ENCODE data around the gene RYR1.

GRCh38 chr19:38433268-38433733 is at the start of gene RYR1:
- TF ChIP-seq CTCF (IDR thresholded peaks at IDR 0.05; ENCODE audit: poor library complexity): no peak
- no peak for TF ChIP-seq EZH2 (IDR thresholded peaks at IDR 0.05; ENCODE audit: borderline replicate concordance)
- TF ChIP-seq EZH2phosphoT487 (IDR thresholded peaks at IDR 0.05; ENCODE audit: low read depth, severe bottlenecking, unreplicated experiment): no peak

Measured in hepatocyte (in vitro differentiated cells).